ENCODE measurements around the gene ARMC9. TPM values are rescaled to one million over a fixed set of nuclear protein-coding genes. Genes with fewer than 3 reads are reported as not detected.

The ARMC9 gene
- total RNA-seq, 1 experiment from 2014 or later, result 16.4 TPM

GRCh38 chr2:231413456-231413855, 215.0 kb downstream of the ARMC9 start:
- no peaks in the 10 kb centered on the region for H3K27me3 ChIP-seq (ENCODE audit: insufficient read depth, low read length)
- H3K9ac ChIP-seq (ENCODE audit: low read length), result no peak overlapping the region
- RAD21 ChIA-PET (ENCODE audit: low non-redundant PET in 1 of 2, low total read pairs in 2 of 2, uncharacterized antibody in 2 of 2, unreplicated experiment in 2 of 2), result no interaction called here
- H3K4me2 ChIP-seq (ENCODE audit: low read length), result no peak overlapping the region
- no peak overlapping the region for H3K4me3 ChIP-seq (replicated peaks in 1 of 2; ENCODE audit: low read depth in 1 of 2, low read length in 2 of 2)
- intact Hi-C loops (cut with micrococcal nuclease), result loop anchor here (5.0 kb wide), 1 partner anchor 186 kb away; no protein-coding TSS in a partner anchor
- H3K36me3 ChIP-seq (ENCODE audit: control insufficient read depth in 1 of 2, insufficient read depth in 2 of 2, low read length in 2 of 2), result no peaks in the 10 kb centered on the region
- H3K9me3 ChIP-seq (ENCODE audit: control insufficient read depth in 1 of 2, insufficient read depth in 1 of 2, low read depth in 1 of 2, low read length in 2 of 2), result peaks cover 6 to 14% of the 10 kb centered on the region in 2 experiments; a peak in 2 of 4 replicates
- H4K20me1 ChIP-seq (ENCODE audit: insufficient read depth), result no peaks in the 10 kb centered on the region
- POLR2A ChIA-PET, result no interaction called here
- no TSS peak for BruUV-seq (replicated peaks)
- H2AFZ ChIP-seq (ENCODE audit: low read depth, low read length, poor library complexity, severe bottlenecking), result no peak overlapping the region
- CTCF ChIA-PET, result no interaction called here
- TF ChIP-seq REST (IDR thresholded peaks at IDR 0.05; ENCODE audit: low read depth) (no peak), CBX3 (IDR thresholded peaks at IDR 0.05; ENCODE audit: low read depth) (no peak), SP1 (IDR thresholded peaks at IDR 0.05; ENCODE audit: low read depth) (no peak)
- DNase-seq (ENCODE audit: low read depth, low spot score) (no peak), ATAC-seq (no peak)
- peaks cover 0 to 13% of the 10 kb centered on the region in 2 experiments; a peak in 1 of 4 replicates for H3K4me1 ChIP-seq (ENCODE audit: control insufficient read depth in 1 of 2, insufficient read depth in 2 of 2, low read length in 2 of 2)
- H3K27ac ChIP-seq (ENCODE audit: low read depth, low read length), result no peak overlapping the region
- no peaks in the 10 kb centered on the region for H3K79me2 ChIP-seq (ENCODE audit: insufficient read depth, low read length)
- H3K9me2 ChIP-seq (ENCODE audit: insufficient read depth), result no peaks in the 10 kb centered on the region

GRCh38 chr2:231413921-231414476, 215.6 kb downstream of the ARMC9 start:
- intact Hi-C loops (cut with micrococcal nuclease), result loop anchor here (5.0 kb wide), 1 partner anchor 187 kb away; no protein-coding TSS in a partner anchor
- no peak for DNase-seq (ENCODE audit: low read depth, low spot score)
- TF ChIP-seq TCF7L2 (IDR thresholded peaks at IDR 0.05; ENCODE audit: borderline replicate concordance, extremely low read depth, insufficient read depth, insufficient read length) (no peak), SIN3A (IDR thresholded peaks at IDR 0.05; ENCODE audit: low read depth) (no peak), SP1 (IDR thresholded peaks at IDR 0.05; ENCODE audit: low read depth) (no peak), EZH2 (IDR thresholded peaks at IDR 0.05) (no peak), CEBPB (IDR thresholded peaks at IDR 0.05; ENCODE audit: low read depth) (no peak), ELF1 (IDR thresholded peaks at IDR 0.05; ENCODE audit: borderline replicate concordance, low read depth) (no peak), ZFX (IDR thresholded peaks at IDR 0.05) (no peak), SRF (IDR thresholded peaks at IDR 0.05; ENCODE audit: low read depth) (no peak), RAD21 (IDR thresholded peaks at IDR 0.05; ENCODE audit: low read depth) (no peak), ZBTB33 (IDR thresholded peaks at IDR 0.05; ENCODE audit: extremely low read depth, insufficient replicate concordance, low read length) (no peak), MAX (IDR thresholded peaks at IDR 0.05) (no peak)

More at GRCh38 chr2:231413921-231414476, 215.6 kb downstream of the ARMC9 start:
- Histone ChIP-seq H2AFZ (ENCODE audit: low read depth, low read length, poor library complexity, severe bottlenecking) (no peak overlapping the region), H3K27me3 (ENCODE audit: insufficient read depth, low read length) (no peaks in the 10 kb centered on the region), H3K4me1 (ENCODE audit: control insufficient read depth in 1 of 2, insufficient read depth in 2 of 2, low read length in 2 of 2) (peaks cover 0 to 13% of the 10 kb centered on the region in 2 experiments; a peak in 1 of 4 replicates), H3K9ac (ENCODE audit: low read length) (no peak overlapping the region), H3K4me3 (replicated peaks in 1 of 2; ENCODE audit: low read depth in 1 of 2, low read length in 2 of 2) (no peak overlapping the region), H3K36me3 (ENCODE audit: control insufficient read depth in 1 of 2, insufficient read depth in 2 of 2, low read length in 2 of 2) (no peaks in the 10 kb centered on the region), H4K20me1 (ENCODE audit: insufficient read depth) (no peaks in the 10 kb centered on the region), H3K9me3 (ENCODE audit: control insufficient read depth in 1 of 2, insufficient read depth in 1 of 2, low read depth in 1 of 2, low read length in 2 of 2) (peaks cover 6 to 14% of the 10 kb centered on the region in 2 experiments; a peak in 2 of 4 replicates), H3K79me2 (ENCODE audit: insufficient read depth, low read length) (no peaks in the 10 kb centered on the region), H3K9me2 (ENCODE audit: insufficient read depth) (no peaks in the 10 kb centered on the region), H3K27ac (ENCODE audit: low read depth, low read length) (no peak overlapping the region), H3K4me2 (ENCODE audit: low read length) (no peak overlapping the region)
- no TSS peak for BruUV-seq (replicated peaks)
- ChIA-PET CTCF (no interaction called here), RAD21 (ENCODE audit: low non-redundant PET in 1 of 2, low total read pairs in 2 of 2, uncharacterized antibody in 2 of 2, unreplicated experiment in 2 of 2) (no interaction called here), POLR2A (no interaction called here)
- no peak for ATAC-seq
